ENCODE results near the gene DTNB.

Gene DTNB

GRCh38 chr2:25400169-25400568, 273.2 kb downstream of the DTNB start:
- ChIA-PET CTCF (interaction anchor here (0.6 kb wide), 1 partner anchor 42 kb away, joined by 3 read pairs; no protein-coding TSS in a partner anchor), POLR2A (no interaction called here)
- Histone ChIP-seq H3K9me3 (ENCODE audit: control insufficient read depth, insufficient read depth, low read depth, low read length) (no peaks in the 10 kb centered on the region), H3K27ac (ENCODE audit: extremely low read depth, low read depth, low read length) (no peak overlapping the region), H3K4me1 (ENCODE audit: control insufficient read depth, insufficient read depth, low read length) (no peaks in the 10 kb centered on the region), H3K4me3 (ENCODE audit: low read depth, low read length) (no peak overlapping the region), H3K36me3 (ENCODE audit: control insufficient read depth in 2 of 2, insufficient read depth in 1 of 2, low read length in 2 of 2) (no peaks in the 10 kb centered on the region; a peak in 1 of 3 replicates)
- no peak for TF ChIP-seq ZNF248 (tag by site-specific recombination; IDR thresholded peaks at IDR 0.05)
- TF ChIP-seq ZSCAN30 (tag by site-specific recombination; IDR thresholded peaks at IDR 0.05): no peak
- no peak for TF ChIP-seq ZNF610 (tag by site-specific recombination; IDR thresholded peaks at IDR 0.05; ENCODE audit: borderline replicate concordance)
- TF ChIP-seq, protein P1, sequence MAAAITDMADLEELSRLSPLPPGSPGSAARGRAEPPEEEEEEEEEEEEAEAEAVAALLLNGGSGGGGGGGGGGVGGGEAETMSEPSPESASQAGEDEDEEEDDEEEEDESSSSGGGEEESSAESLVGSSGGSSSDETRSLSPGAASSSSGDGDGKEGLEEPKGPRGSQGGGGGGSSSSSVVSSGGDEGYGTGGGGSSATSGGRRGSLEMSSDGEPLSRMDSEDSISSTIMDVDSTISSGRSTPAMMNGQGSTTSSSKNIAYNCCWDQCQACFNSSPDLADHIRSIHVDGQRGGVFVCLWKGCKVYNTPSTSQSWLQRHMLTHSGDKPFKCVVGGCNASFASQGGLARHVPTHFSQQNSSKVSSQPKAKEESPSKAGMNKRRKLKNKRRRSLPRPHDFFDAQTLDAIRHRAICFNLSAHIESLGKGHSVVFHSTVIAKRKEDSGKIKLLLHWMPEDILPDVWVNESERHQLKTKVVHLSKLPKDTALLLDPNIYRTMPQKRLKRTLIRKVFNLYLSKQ (tag by site-specific recombination; IDR thresholded peaks at IDR 0.05; ENCODE audit: borderline replicate concordance): no peak
- no peak for TF ChIP-seq ZNF404 (tag by site-specific recombination; IDR thresholded peaks at IDR 0.05)
- TF ChIP-seq ZNF560 (tag by site-specific recombination; IDR thresholded peaks at IDR 0.05; ENCODE audit: borderline replicate concordance): no peak
- TF ChIP-seq GLIS2 (tag by site-specific recombination; IDR thresholded peaks at IDR 0.05): no peak
- no peak for TF ChIP-seq ZNF311 (tag by site-specific recombination; IDR thresholded peaks at IDR 0.05; ENCODE audit: borderline replicate concordance)

- no peaks in the 10 kb centered on the region for H3K9me3 ChIP-seq (ENCODE audit: control insufficient read depth, insufficient read depth, low read depth, low read length)
- no peaks in the 10 kb centered on the region for H3K4me1 ChIP-seq (ENCODE audit: control insufficient read depth, insufficient read depth, low read length)
- ChIA-PET CTCF (no interaction called here), POLR2A (no interaction called here)
- H3K36me3 ChIP-seq (ENCODE audit: control insufficient read depth in 2 of 2, insufficient read depth in 1 of 2, low read length in 2 of 2): no peaks in the 10 kb centered on the region
- no peak overlapping the region for H3K4me3 ChIP-seq (ENCODE audit: low read depth, low read length)
- no peak overlapping the region for H3K27ac ChIP-seq (ENCODE audit: extremely low read depth, low read depth, low read length)
- TF ChIP-seq ZNF121 (tag by site-specific recombination; IDR thresholded peaks at IDR 0.05) (no peak), ZNF747 (tag by site-specific recombination; IDR thresholded peaks at IDR 0.05) (no peak), ZNF623 (tag by site-specific recombination; IDR thresholded peaks at IDR 0.05) (no peak), ZNF561 (tag by site-specific recombination; IDR thresholded peaks at IDR 0.05; ENCODE audit: borderline replicate concordance) (no peak), ZNF19 (tag by site-specific recombination; IDR thresholded peaks at IDR 0.05; ENCODE audit: low read depth) (no peak)
Measured at GRCh38 chr2:25398534-25398933, 274.8 kb downstream of the DTNB start.

GRCh38 chr2:25397777-25398176, 275.6 kb downstream of the DTNB start:
- CTCF ChIA-PET: no interaction called here
- Histone ChIP-seq H3K36me3 (ENCODE audit: control insufficient read depth in 2 of 2, insufficient read depth in 1 of 2, low read length in 2 of 2) (no peaks in the 10 kb centered on the region), H3K27ac (ENCODE audit: extremely low read depth, low read depth, low read length) (no peak overlapping the region), H3K4me1 (ENCODE audit: control insufficient read depth, insufficient read depth, low read length) (no peaks in the 10 kb centered on the region), H3K9me3 (ENCODE audit: control insufficient read depth, insufficient read depth, low read depth, low read length) (no peaks in the 10 kb centered on the region), H3K4me3 (ENCODE audit: low read depth, low read length) (no peak overlapping the region)
- POLR2A ChIA-PET: interaction anchor here (0.6 kb wide), 1 partner anchor 75 kb away, joined by 3 read pairs; no protein-coding TSS in a partner anchor
- peak; percentile 37; the same call in 1 of the 2 replicates for TF ChIP-seq ZNF449 (tag by site-specific recombination; IDR thresholded peaks at IDR 0.05)
- TF ChIP-seq ZNF510 (tag by site-specific recombination; IDR thresholded peaks at IDR 0.05; ENCODE audit: insufficient replicate concordance): no peak

GRCh38 chr2:25389161-25389560, 284.2 kb downstream of the DTNB start:
- ChIA-PET CTCF (interaction anchor here (0.8 to 1.4 kb wide), 3 partner anchors 12 to 27 kb away, joined by 3 to 6 read pairs (median 3); no protein-coding TSS in a partner anchor), POLR2A (no interaction called here)
- TF ChIP-seq ZNF514 (tag by site-specific recombination; IDR thresholded peaks at IDR 0.05) (no peak), HIC1 (tag by site-specific recombination; IDR thresholded peaks at IDR 0.05) (no peak), ZNF629 (tag by site-specific recombination; IDR thresholded peaks at IDR 0.05) (no peak), EGR2 (tag by site-specific recombination; IDR thresholded peaks at IDR 0.05; ENCODE audit: low read depth) (no peak)
- TF ChIP-seq, protein P2, sequence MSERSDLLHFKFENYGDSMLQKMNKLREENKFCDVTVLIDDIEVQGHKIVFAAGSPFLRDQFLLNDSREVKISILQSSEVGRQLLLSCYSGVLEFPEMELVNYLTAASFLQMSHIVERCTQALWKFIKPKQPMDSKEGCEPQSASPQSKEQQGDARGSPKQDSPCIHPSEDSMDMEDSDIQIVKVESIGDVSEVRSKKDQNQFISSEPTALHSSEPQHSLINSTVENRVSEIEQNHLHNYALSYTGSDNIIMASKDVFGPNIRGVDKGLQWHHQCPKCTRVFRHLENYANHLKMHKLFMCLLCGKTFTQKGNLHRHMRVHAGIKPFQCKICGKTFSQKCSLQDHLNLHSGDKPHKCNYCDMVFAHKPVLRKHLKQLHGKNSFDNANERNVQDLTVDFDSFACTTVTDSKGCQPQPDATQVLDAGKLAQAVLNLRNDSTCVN (tag by site-specific recombination; optimal IDR thresholded peaks at IDR 0.05): no peak

More at GRCh38 chr2:25389161-25389560, 284.2 kb downstream of the DTNB start:
- Histone ChIP-seq H3K36me3 (ENCODE audit: control insufficient read depth in 2 of 2, insufficient read depth in 1 of 2, low read length in 2 of 2) (peaks cover 0 to 4% of the 10 kb centered on the region in 2 experiments; a peak in 1 of 3 replicates), H3K4me1 (ENCODE audit: control insufficient read depth, insufficient read depth, low read length) (no peaks in the 10 kb centered on the region), H3K9me3 (ENCODE audit: control insufficient read depth, insufficient read depth, low read depth, low read length) (no peaks in the 10 kb centered on the region), H3K27ac (ENCODE audit: extremely low read depth, low read depth, low read length) (no peak overlapping the region), H3K4me3 (ENCODE audit: low read depth, low read length) (no peak overlapping the region)
